Gastrocnemius medialis (tissue), 4 donors: Measurements from ENCODE around the gene RMND5A.

Source experiments
- CTCF ChIP-seq, 5 experiments: fragments of 450-650 bp in 3 of 5; fragments of 200-600 bp in 2 of 5; sonication (generic) in 2 of 5; IDR thresholded peaks in 4 of 5; conservative IDR thresholded peaks in 1 of 5; 1 replicate in 4 of 5; 2 replicates in 1 of 5; pipeline ENCODE4 v1.5.1; 2016 to 2019; ENCODE audit warnings: antibody characterized with exemption in 5 of 5, mild to moderate bottlenecking in 3 of 5, moderate library complexity in 3 of 5
- POLR2A ChIP-seq, 2 donors: fragments of 450-650 bp; IDR thresholded peaks; one replicate each; pipeline ENCODE4 v1.6.1; 2017; ENCODE audit warnings: antibody characterized with exemption in 2 of 2, mild to moderate bottlenecking in 2 of 2, moderate library complexity in 2 of 2

- no peak for TF ChIP-seq CTCF (IDR thresholded peaks at IDR 0.05 in 4 of 5, conservative IDR thresholded peaks at IDR 0.05 in 1 of 5)
- no peak for TF ChIP-seq POLR2A (IDR thresholded peaks at IDR 0.05)
Measured at GRCh38 chr2:86779971-86780370, 59.9 kb downstream of the RMND5A start.
